SK-N-SH treated with all-trans-retinoic acid at 6 μM for 48 hours (cell line): Measurements from ENCODE around the gene TRABD2B.

ENCODE experiments used
- ATAC-seq: fragments of 200-7000 bp; cut with Tn5 transposase; 3 replicates; pipeline ENCODE4 v1.9.1; 2020; ENCODE audit warnings: mild to moderate bottlenecking, moderate library complexity
- ARNTL ChIP-seq: fragments of 450-650 bp; formaldehyde crosslinking; IDR thresholded peaks from 2 replicates; pipeline ENCODE4 v1.5.0; 2020; ENCODE audit warnings: low read depth, mild to moderate bottlenecking, moderate library complexity, borderline replicate concordance
- BACH2 ChIP-seq: fragments of 250-450 bp; sonication (Bioruptor Pico); IDR thresholded peaks from 2 replicates; pipeline ENCODE4 v1.9.0; 2021; ENCODE audit warnings: mild to moderate bottlenecking, borderline replicate concordance
- CREB5 ChIP-seq: fragments of 250-450 bp; sonication (Bioruptor Pico); IDR thresholded peaks from 2 replicates; pipeline ENCODE4 v1.5.1; 2020; ENCODE audit warnings: low read depth, mild to moderate bottlenecking, moderate library complexity
- CSDC2 ChIP-seq: fragments of 250-450 bp; sonication (Bioruptor Pico); IDR thresholded peaks from 2 replicates; pipeline ENCODE4 v1.5.0; 2020; ENCODE audit warnings: mild to moderate bottlenecking, moderate library complexity
- CSRNP3 ChIP-seq: fragments of 250-450 bp; sonication (Bioruptor Pico); IDR thresholded peaks from 2 replicates; pipeline ENCODE4 v1.5.1; 2021; ENCODE audit warnings: mild to moderate bottlenecking, moderate library complexity
- ESRRG ChIP-seq: fragments of 250-450 bp; sonication (Bioruptor Pico); IDR thresholded peaks from 2 replicates; pipeline ENCODE4 v1.6.1; 2021; ENCODE audit warnings: mild to moderate bottlenecking
- ISL1 ChIP-seq: fragments of 250-450 bp; sonication (Bioruptor Pico); IDR thresholded peaks from 2 replicates; pipeline ENCODE4 v2.1.2; 2022; ENCODE audit warnings: mild to moderate bottlenecking, moderate library complexity
- OSR1 ChIP-seq: fragments of 250-450 bp; sonication (Bioruptor Pico); IDR thresholded peaks from 2 replicates; pipeline ENCODE4 v1.8.0; 2022; ENCODE audit warnings: moderate library complexity, mild to moderate bottlenecking, inconsistent platforms
- PATZ1 ChIP-seq: fragments of 250-450 bp; sonication (Bioruptor Pico); IDR thresholded peaks from 2 replicates; pipeline ENCODE4 v1.8.0; 2020; ENCODE audit warnings: mild to moderate bottlenecking, moderate library complexity, borderline replicate concordance
- POU6F1 ChIP-seq: fragments of 250-450 bp; sonication (Bioruptor Pico); IDR thresholded peaks from 2 replicates; pipeline ENCODE4 v1.8.0; 2021; ENCODE audit warnings: low read depth, mild to moderate bottlenecking, moderate library complexity, borderline replicate concordance
- PPARA ChIP-seq: fragments of 250-450 bp; sonication (Bioruptor Pico); IDR thresholded peaks from 2 replicates; pipeline ENCODE4 v1.5.0; 2020; ENCODE audit warnings: mild to moderate bottlenecking, borderline replicate concordance
- RARB ChIP-seq: fragments of 250-450 bp; sonication (Bioruptor Pico); IDR thresholded peaks from 2 replicates; pipeline ENCODE4 v1.8.0; 2021; ENCODE audit warnings: mild to moderate bottlenecking, moderate library complexity
- SNAI2 ChIP-seq: fragments of 250-450 bp; sonication (Bioruptor Pico); IDR thresholded peaks from 2 replicates; pipeline ENCODE4 v1.5.0; 2020; ENCODE audit warnings: mild to moderate bottlenecking, moderate library complexity
- TCF4 ChIP-seq: fragments of 250-450 bp; sonication (Bioruptor Pico); IDR thresholded peaks from 2 replicates; pipeline ENCODE4 v1.8.0; 2021; ENCODE audit warnings: mild to moderate bottlenecking, moderate library complexity, borderline replicate concordance
- TOX ChIP-seq: fragments of 250-450 bp; sonication (Bioruptor Pico); IDR thresholded peaks from 2 replicates; pipeline ENCODE4 v1.8.0; 2021; ENCODE audit warnings: mild to moderate bottlenecking, moderate library complexity, borderline replicate concordance
- TSHZ2 ChIP-seq: fragments of 250-450 bp; sonication (Bioruptor Pico); IDR thresholded peaks from 2 replicates; pipeline ENCODE4 v1.5.0; 2020; ENCODE audit warnings: mild to moderate bottlenecking, moderate library complexity
- ZC3H10 ChIP-seq: fragments of 250-450 bp; sonication (Bioruptor Pico); IDR thresholded peaks from 2 replicates; pipeline ENCODE4 v1.5.1; 2021; ENCODE audit warnings: mild to moderate bottlenecking, moderate library complexity
- ZFP3 ChIP-seq: fragments of 250-450 bp; sonication (Bioruptor Pico); IDR thresholded peaks from 2 replicates; pipeline ENCODE4 v1.5.0; 2020; ENCODE audit warnings: mild to moderate bottlenecking, moderate library complexity
- ZFP30 ChIP-seq: fragments of 450-650 bp; formaldehyde crosslinking; IDR thresholded peaks from 2 replicates; pipeline ENCODE4 v1.5.0; 2022; ENCODE audit warnings: mild to moderate bottlenecking, moderate library complexity
- ZNF70 ChIP-seq: fragments of 450-650 bp; formaldehyde crosslinking; IDR thresholded peaks from 2 replicates; pipeline ENCODE4 v1.5.0; 2020; ENCODE audit warnings: mild to moderate bottlenecking, moderate library complexity
- ZNF8 ChIP-seq: fragments of 450-650 bp; formaldehyde crosslinking; IDR thresholded peaks from 2 replicates; pipeline ENCODE4 v1.5.0; 2020; ENCODE audit warnings: mild to moderate bottlenecking, moderate library complexity

The TRABD2B gene

GRCh38 chr1:47940779-47941178 lies 56.4 kb downstream of the TRABD2B start:
- ATAC-seq: no peak
- no peak for TF ChIP-seq ZFP30 (CRISPR knock-in tag)
- TF ChIP-seq CREB5: no peak
- TF ChIP-seq ARNTL: no peak
- no peak for TF ChIP-seq ESRRG
- no peak for TF ChIP-seq ZNF70 (CRISPR knock-in tag)
- TF ChIP-seq OSR1: no peak
- TF ChIP-seq RARB (CRISPR knock-in tag): no peak
- no peak for TF ChIP-seq CSRNP3 (CRISPR knock-in tag)
- TF ChIP-seq PATZ1 (CRISPR knock-in tag): no peak
- no peak for TF ChIP-seq POU6F1 (CRISPR knock-in tag)
- TF ChIP-seq BACH2 (CRISPR knock-in tag): no peak
- TF ChIP-seq CSDC2 (CRISPR knock-in tag): no peak
- TF ChIP-seq ISL1: no peak
- no peak for TF ChIP-seq TCF4 (CRISPR knock-in tag)
- no peak for TF ChIP-seq ZFP3 (CRISPR knock-in tag)
- TF ChIP-seq PPARA (CRISPR knock-in tag): no peak

GRCh38 chr1:47940326-47940725 lies 56.9 kb downstream of the TRABD2B start:
- no peak for ATAC-seq
- no peak for TF ChIP-seq RARB (CRISPR knock-in tag)
- TF ChIP-seq CSDC2 (CRISPR knock-in tag): no peak
- TF ChIP-seq ZC3H10 (CRISPR knock-in tag): no peak
- no peak for TF ChIP-seq ISL1
- TF ChIP-seq POU6F1 (CRISPR knock-in tag): no peak
- TF ChIP-seq TOX (CRISPR knock-in tag): no peak
- no peak for TF ChIP-seq ZFP3 (CRISPR knock-in tag)
- TF ChIP-seq SNAI2 (CRISPR knock-in tag): no peak
- TF ChIP-seq ARNTL: no peak
- TF ChIP-seq ZNF70 (CRISPR knock-in tag): no peak
- no peak for TF ChIP-seq ZNF8 (CRISPR knock-in tag)
- TF ChIP-seq TSHZ2 (CRISPR knock-in tag): no peak
- no peak for TF ChIP-seq CREB5
- TF ChIP-seq ESRRG: no peak
- no peak for TF ChIP-seq OSR1
- TF ChIP-seq PPARA (CRISPR knock-in tag): no peak
- no peak for TF ChIP-seq PATZ1 (CRISPR knock-in tag)
- TF ChIP-seq CSRNP3 (CRISPR knock-in tag): no peak
- no peak for TF ChIP-seq TCF4 (CRISPR knock-in tag)
